C4-2B (cell line): ENCODE measurements around the gene PBX4.

Experiments used
- H3K27ac ChIP-seq: fragments of 450-650 bp; 2 replicates; pipeline ENCODE4 v1.5.1; 2017
- ZFX ChIP-seq: fragments of 450-650 bp; IDR thresholded peaks from 2 replicates; pipeline ENCODE4 v1.6.1; 2017
- TF ChIP-seq, protein P1 (sequence below): fragments of 450-650 bp; conservative IDR thresholded peaks from 2 replicates; pipeline ENCODE4 v1.5.1; 2017; ENCODE audit warnings: mild to moderate bottlenecking

The PBX4 gene

GRCh38 chr19:19647037-19647835 lies 28.7 kb upstream of the PBX4 start:
- no peak overlapping the region for H3K27ac ChIP-seq
- TF ChIP-seq, protein P1, sequence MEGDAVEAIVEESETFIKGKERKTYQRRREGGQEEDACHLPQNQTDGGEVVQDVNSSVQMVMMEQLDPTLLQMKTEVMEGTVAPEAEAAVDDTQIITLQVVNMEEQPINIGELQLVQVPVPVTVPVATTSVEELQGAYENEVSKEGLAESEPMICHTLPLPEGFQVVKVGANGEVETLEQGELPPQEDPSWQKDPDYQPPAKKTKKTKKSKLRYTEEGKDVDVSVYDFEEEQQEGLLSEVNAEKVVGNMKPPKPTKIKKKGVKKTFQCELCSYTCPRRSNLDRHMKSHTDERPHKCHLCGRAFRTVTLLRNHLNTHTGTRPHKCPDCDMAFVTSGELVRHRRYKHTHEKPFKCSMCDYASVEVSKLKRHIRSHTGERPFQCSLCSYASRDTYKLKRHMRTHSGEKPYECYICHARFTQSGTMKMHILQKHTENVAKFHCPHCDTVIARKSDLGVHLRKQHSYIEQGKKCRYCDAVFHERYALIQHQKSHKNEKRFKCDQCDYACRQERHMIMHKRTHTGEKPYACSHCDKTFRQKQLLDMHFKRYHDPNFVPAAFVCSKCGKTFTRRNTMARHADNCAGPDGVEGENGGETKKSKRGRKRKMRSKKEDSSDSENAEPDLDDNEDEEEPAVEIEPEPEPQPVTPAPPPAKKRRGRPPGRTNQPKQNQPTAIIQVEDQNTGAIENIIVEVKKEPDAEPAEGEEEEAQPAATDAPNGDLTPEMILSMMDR, result no peak
- TF ChIP-seq ZFX, result no peak

- TF ChIP-seq ZFX, result no peak
- TF ChIP-seq, protein P1, result no peak
- no peak overlapping the region for H3K27ac ChIP-seq
Measured at GRCh38 chr19:19645233-19645870, 26.9 kb upstream of the PBX4 start.

DNA sequence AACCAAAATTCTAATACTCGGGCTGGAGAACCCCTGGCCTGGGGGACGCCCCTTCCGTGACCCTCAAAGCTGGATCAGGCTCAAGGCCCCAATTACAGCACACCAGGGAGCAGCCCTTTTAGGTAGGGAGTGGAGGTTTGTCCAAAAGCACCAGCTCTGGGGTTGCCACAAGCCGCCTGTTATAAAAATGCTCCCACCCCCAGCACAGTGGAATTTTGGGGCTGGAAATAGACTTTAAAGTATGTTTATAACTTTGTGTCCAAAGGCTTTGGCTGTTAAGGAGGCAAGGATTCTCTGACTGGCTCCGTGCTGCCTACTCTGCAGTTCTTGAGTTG lies 25.5 kb upstream of the PBX4 start:
- TF ChIP-seq ZFX, result no peak
- TF ChIP-seq, protein P1, result no peak
- peak overlapping the region; percentile 74 for H3K27ac ChIP-seq

DNA sequence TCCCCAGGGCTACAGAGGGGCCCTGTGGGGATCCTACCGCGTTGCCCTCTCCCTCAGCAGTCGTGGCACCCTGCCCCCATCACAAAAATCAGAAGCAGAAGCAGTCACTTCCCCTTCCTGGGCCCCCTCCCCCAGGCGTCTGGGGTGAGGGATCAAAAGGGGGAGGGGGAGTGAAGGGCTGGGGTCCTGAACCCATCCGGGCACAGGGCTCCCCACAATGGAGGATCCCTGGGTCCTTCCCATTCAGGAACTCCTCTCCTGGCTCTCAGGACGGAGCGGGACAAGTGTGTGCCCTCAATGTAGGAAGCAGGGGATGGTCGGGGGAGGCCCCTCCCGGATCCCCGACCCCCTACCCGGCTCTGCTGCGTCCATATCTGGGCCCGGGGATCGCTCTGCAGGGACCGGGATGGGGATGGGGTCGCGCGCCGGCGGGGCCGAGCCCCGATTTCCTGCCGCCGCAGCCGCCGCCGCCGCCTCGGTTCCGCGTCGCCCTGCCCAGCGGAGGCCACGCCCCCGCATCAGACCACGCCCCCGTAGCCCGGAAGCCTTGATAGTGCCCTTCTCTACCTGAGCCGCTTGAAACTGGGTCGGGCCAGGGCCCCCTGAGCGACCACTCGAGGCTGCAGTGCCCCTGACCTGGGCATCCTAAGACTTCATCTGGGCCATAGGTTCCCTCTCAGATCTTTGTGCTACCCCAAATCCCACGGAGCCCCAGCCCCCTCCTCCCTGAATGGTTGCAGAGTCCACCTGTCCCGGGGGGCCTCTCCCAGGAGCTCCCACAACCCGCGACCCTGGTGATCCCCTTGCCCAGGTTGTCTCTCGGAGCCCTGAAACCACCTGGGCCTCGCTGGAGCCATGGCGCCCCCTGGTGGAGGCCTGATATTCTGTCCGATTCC lies 24.9 kb upstream of the PBX4 start, which contains the start of gene GMIP:
TSS of gene GMIP (minus strand) at position 500 of the 896 bp plus-strand sequence. CDS start at position 372, 128 bp downstream.
- peak within 1 kb of the TSS; percentile 74 for H3K27ac ChIP-seq
- no peak for TF ChIP-seq ZFX
- TF ChIP-seq, protein P1, result peak; percentile 90

DNA sequence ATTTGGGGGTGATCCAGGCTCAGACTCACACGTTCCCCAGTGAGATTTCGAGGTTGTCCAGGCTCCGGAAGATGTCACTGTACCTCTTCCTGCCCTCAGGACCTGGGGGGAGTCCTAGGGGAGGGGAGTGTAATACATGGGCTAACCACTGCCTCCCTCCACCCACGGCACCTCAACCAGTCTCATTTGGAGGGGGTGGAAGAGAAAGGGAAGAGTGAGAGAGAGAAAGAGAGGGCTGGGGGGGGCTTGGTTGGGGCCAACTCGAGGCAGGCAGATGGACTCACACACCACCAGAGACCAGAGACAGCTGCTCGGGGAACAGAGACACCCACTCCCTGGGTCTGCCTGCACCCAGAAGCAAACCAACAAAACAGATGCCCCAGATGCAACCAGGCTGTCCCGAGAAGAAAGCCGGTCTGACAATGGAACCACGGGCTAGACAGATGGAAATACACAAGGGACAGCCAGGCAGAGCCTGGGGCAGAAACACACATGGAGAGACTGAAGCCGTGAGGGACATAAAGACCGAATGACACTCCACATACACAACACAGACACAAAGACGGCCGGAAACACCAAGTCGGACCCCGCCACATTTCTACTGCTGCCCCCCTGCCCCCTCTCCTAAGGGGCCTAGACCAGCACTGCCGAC lies 24.1 kb upstream of the PBX4 start:
- TF ChIP-seq, protein P1, result no peak
- TF ChIP-seq ZFX, result no peak
- H3K27ac ChIP-seq, result peak overlapping the region; percentile 74

- no peak for TF ChIP-seq ZFX
- TF ChIP-seq, protein P1, result no peak
- H3K27ac ChIP-seq, result no peak overlapping the region
Measured at GRCh38 chr19:19637523-19638251, 19.2 kb upstream of the PBX4 start.
